Lung microvascular endothelial cell (primary cell): ENCODE measurements around the gene MRPL50. TPM values are rescaled to one million over a fixed set of nuclear protein-coding genes. Genes with fewer than 3 reads are reported as not detected.
"Not testable (repeated sequence)": the region's sequence is repeated elsewhere in the genome, so short reads cannot be mapped to it uniquely, and the experiment has no call there.

ENCODE experiments used
- DNase-seq, 2 donors: peaks; one replicate each; pipeline versions ENCODE4 v3.0.0 to v3.0.0-alpha.2; 2010; ENCODE audit warnings: low read depth in 2 of 2
- total RNA-seq: library from RNA; depleted of rRNA; stranded (reverse); fragments of >200 nt; gene quantifications from 2 replicates; pipeline ENCODE4 v1.2.1, GENCODE V29; 2014

Gene MRPL50
- total RNA-seq, 1 donor from 2014 or later, result 13.3 TPM

- DNase-seq, result no peak
Measured at GRCh38 chr9:101418518-101419430, 20.4 kb upstream of the MRPL50 start.

GRCh38 chr9:101417977-101418376 lies 19.6 kb upstream of the MRPL50 start:
- DNase-seq, result no peak

DNA sequence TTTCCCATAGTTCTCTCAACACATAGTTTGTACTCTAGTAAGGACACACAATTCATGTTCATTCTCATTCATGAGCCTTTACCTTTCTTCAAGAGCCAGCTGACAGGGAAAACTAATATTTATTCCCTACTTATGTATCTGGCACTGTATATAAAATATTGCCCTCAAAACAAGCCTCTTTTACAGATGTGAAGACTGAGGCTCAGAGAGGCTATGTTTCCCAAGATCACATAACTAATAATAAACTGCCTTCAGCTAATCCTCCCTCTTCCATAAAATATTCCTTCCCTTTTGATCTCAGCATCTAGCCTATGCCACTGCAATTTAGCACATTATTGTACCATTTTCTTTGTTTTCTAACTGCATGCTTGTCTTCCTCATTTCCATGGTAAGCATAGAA lies 19.0 kb upstream of the MRPL50 start:
- no peak for DNase-seq

DNA sequence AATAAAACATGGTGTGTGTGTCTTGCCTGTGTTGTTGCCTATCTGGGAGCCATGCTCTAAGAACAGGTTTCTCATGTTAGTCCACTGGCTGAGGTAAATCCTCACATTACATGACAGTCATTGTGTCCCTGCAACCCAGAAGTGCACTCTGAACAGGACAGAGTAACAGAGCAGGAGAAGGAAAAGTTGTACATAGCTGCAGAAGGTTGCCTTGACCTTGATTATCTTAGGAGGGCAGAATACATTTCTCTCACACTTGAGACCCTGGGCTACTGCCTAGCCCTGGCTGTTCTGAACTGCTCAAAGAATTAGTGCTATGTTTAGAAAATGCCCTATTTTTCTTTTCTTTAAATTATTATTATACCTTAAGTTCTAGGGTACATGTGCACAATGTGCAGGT lies 17.2 kb upstream of the MRPL50 start:
- no peak for DNase-seq

- DNase-seq, result no peak
Measured at GRCh38 chr9:101414839-101415238, 16.4 kb upstream of the MRPL50 start.

- DNase-seq, result peak in 1 of 2 donors; percentile 8
Measured at GRCh38 chr9:101409079-101409477, 10.7 kb upstream of the MRPL50 start.

GRCh38 chr9:101408374-101409078 lies 10.1 kb upstream of the MRPL50 start:
- no peak for DNase-seq

GRCh38 chr9:101403516-101404285 lies 5.3 kb upstream of the MRPL50 start:
- DNase-seq, result no peak

DNA sequence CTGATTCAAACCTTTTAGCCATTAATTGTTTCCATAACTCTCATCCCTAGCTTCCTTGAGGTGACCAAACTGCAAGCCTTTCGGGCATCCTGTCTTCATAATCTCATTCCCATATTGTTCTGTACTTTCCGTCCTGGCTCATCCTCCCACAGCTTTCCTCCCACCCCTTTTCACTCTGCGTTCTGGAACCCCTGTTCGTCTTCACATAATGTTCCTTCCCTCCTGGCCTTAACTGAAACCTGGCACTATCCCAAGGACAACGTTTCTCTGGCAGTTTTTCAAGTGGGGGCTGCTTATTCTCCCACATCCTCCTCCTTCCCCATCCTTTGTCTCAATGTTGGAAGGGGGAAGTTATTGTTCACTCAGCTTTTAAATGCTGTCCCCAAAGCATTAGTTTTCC lies 1.7 kb upstream of the MRPL50 start:
- DNase-seq, result peak; percentile 33 to 69

- DNase-seq, result peak in 1 of 2 donors; percentile 5
Measured at GRCh38 chr9:101399643-101399970, 1.2 kb upstream of the MRPL50 start.

DNA sequence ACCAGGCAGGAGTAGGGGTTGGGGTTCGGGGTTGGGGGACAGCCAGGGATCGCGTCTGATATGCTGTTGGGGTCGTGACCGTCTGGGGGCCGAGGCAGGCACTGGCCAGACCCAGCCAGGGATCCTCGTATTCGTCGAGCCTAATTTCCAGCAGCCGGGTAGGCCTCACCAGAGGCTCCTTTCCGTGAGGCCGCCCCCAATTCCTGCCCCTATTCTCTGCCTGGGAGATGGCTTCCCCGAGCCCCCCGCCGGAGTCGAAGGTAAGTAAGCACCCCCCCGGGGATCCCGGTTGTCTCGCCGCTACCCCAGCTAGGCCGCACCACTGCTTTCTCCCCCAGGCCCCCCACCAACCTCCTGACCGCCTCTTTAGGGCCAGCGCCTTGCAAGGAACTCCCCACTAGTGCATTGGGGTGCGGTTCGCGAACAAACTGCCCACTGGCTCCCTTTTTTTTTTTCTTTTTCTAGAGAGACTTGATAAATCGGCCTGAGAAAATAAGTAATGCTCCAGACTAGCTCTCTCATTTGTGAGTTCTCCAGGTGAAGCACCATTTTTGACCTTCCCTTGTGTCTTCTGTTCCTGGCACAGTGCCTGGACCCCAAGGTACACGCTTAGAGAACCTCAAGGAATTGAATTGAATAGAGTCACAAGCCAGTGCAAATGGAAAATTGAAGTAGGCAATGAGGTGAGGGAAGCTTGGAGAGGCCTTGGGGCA lies 668 bp upstream of the MRPL50 start:
- DNase-seq, result peak; percentile 6

DNA sequence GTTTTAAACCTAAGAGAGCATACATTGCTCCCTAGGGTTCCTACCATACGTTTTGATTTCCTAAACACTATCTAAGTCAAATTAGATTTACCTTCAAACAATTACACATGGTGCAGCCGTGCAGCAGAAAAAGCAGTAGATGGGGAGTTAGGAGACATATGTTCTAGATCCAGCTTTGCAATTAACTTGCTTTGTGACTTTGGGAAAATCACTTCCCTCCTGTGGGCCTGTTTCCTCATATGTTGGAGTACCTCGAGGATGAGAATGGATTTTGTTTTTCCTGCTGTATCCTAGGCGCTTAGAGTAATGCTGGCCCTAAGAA lies 711 bp downstream of the MRPL50 start:
- no peak for DNase-seq

GRCh38 chr9:101394687-101395086 lies 3.7 kb downstream of the MRPL50 start:
- no peak for DNase-seq

GRCh38 chr9:101393135-101393534 lies 5.3 kb downstream of the MRPL50 start:
- no peak for DNase-seq

DNA sequence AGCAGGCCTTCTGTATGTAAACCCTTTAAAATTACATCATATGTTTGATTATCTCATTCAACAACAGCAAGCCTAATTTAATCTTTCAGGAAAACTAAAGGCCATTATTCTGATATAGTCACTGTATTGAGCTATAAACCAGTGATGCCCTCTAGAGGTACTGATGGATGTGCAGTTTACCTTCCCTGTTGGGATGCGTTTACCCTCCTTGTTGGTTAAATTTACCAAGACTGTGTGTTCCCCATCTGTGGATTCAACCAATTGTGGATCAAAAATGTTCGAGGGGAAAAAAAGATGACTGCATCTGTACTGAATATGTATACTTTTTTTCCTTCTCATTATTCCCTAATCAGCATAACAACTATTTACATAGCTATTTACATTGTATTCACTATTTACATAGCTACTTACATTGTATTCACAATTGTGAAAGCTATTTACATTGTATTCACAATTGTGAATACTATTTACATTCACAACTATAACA lies 9.9 kb downstream of the MRPL50 start:
- peak in 1 of 2 donors; percentile 9 for DNase-seq

DNA sequence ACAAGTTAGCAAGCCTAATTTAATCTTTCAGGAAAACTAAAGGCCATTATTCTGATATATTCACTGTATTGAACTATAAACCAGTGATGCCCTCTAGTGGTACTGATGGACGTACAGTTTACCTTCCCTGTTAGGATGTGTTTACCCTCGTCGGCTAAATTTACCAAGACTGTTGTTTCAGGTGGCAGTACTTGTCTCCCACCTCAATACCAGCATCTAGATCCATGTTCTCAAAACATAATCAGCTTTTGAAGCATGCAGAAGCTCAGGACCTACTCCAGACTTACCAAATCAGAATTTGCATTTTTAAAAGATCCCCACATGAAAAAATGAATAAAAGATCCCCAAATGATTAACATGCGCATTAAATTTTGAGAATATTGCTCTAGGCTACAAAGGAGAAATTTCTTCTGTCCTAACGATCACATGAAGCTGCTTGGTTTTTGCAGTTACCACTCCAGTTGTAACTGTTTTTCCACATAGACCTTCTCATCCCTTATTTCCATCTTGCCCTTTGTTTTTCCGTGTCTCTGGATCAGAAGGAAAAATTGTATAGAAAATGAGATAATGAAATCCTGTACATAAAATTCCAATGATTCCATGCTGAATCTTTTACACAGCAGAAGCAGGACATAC lies 10.4 kb downstream of the MRPL50 start:
- DNase-seq, result peak; percentile 56 to 57

DNA sequence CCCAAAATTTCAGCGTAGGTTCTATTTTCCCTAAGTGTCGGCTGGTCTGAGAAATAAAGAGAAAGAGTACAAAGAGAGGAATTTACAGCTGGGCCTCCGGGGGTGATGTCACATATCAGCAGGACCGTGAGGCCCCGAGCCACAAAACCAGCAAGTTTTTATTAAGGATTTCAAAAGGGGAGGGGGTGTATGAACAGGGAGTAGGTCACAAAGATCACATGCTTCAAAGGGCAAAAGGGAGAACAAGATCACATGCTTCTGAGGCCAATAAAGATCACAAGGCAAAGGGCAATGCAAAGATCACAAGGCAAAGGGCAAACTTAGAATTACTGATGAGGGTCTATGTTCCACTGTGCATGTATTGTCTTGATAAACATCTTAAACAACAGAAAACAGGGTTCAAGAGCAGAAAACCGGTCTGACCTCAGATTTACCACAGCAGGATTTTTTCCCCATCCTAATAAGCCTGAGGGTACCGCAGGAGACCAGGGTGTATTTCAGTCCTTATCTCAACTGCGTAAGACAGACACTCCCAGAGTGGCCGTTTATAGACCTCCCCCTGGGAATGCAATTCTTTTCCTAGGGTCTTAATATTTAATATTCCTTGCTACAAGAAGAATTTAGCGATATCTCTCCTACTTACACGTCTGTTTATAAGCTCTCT lies 13.4 kb downstream of the MRPL50 start, which contains the start of gene BAAT:
TSS of gene BAAT (minus strand) at position 134 of the 664 bp plus-strand sequence. CDS start 13,602 bp downstream, outside the sequence.
- DNase-seq, result not testable (repeated sequence)

DNA sequence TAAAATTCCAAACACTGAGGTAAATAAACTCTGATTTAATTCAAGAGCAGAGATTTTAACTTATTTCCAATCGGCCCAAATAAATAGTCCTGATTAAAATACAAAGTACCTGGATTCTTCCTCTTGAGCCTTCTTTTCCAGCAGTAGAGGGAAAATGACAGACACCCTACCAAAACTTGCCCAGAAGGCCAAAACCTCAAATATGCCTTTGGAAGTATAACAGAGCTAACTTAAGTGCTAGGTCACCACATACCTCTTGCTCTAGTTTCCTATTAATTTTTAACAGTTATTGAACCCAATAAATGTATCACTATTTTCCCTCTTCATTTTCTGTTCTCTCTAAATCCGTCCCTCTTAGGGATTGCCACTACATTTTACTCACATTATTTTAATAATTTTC lies 15.1 kb downstream of the MRPL50 start:
- no peak for DNase-seq

- no peak for DNase-seq
Measured at GRCh38 chr9:101381833-101382342, 16.5 kb downstream of the MRPL50 start.

GRCh38 chr9:101381118-101381517 lies 17.3 kb downstream of the MRPL50 start:
- DNase-seq, result no peak
